ENCODE data around the gene HNRNPK.

Gene HNRNPK

DNA sequence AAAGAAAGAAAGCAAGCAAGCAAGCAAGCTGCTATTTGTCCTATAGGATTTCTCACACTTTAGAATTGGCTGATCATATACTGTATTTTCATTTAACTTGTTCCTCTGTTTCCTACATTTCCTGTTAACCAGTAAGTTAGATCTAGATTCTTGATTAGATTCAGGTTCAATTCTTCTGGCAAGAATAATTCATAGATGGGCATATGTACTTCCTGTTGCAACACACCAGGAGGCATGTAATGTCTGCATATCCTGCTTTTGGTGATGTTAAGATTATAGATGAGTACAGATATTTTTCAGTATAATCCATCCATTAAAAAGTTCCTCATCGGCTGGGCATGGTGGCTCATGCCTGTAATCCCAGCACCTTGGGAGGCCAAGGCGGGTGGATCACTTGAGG is 48.0 kb downstream of the HNRNPK start:
- no peak for ATAC-seq (ENCODE audit: low read depth)
- no peak for DNase-seq (ENCODE audit: low spot score)
- Histone ChIP-seq H3K9me3 (ENCODE audit: severe bottlenecking) (no peaks in the 10 kb centered on the region), H3K27ac (ENCODE audit: poor library complexity, severe bottlenecking) (peak overlapping the region; percentile 88), H3K36me3 (ENCODE audit: low read depth) (no peaks in the 10 kb centered on the region), H3K4me1 (ENCODE audit: insufficient read depth, poor library complexity, severe bottlenecking) (peaks cover 40% of the 10 kb centered on the region), H3K4me3 (ENCODE audit: severe bottlenecking) (no peak overlapping the region), H3K27me3 (ENCODE audit: insufficient read depth, poor library complexity, severe bottlenecking) (no peaks in the 10 kb centered on the region)
- TF ChIP-seq, protein P1, sequence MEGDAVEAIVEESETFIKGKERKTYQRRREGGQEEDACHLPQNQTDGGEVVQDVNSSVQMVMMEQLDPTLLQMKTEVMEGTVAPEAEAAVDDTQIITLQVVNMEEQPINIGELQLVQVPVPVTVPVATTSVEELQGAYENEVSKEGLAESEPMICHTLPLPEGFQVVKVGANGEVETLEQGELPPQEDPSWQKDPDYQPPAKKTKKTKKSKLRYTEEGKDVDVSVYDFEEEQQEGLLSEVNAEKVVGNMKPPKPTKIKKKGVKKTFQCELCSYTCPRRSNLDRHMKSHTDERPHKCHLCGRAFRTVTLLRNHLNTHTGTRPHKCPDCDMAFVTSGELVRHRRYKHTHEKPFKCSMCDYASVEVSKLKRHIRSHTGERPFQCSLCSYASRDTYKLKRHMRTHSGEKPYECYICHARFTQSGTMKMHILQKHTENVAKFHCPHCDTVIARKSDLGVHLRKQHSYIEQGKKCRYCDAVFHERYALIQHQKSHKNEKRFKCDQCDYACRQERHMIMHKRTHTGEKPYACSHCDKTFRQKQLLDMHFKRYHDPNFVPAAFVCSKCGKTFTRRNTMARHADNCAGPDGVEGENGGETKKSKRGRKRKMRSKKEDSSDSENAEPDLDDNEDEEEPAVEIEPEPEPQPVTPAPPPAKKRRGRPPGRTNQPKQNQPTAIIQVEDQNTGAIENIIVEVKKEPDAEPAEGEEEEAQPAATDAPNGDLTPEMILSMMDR (IDR thresholded peaks at IDR 0.05; ENCODE audit: poor library complexity, severe bottlenecking): no peak

DNA sequence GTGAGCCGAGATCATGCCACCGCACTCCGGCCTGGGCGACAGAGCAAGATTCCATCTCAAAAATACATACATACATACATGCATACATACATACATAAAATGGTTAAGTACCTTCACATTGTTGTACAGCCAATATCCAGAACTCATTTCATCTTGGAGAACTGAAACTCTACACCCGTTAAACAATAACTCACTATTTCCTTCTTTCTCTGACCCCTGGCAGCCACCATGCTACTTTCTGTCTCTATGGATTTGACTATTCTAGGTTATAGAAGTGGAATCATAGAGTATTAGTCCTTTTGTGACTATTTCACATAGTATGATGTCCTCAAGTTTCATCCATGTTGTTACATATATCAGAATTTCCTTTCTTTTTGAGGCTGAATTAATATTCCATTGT is 49.1 kb downstream of the HNRNPK start:
- Histone ChIP-seq H3K4me1 (ENCODE audit: insufficient read depth, poor library complexity, severe bottlenecking) (peaks cover 37% of the 10 kb centered on the region), H3K27ac (ENCODE audit: poor library complexity, severe bottlenecking) (no peak overlapping the region), H3K4me3 (ENCODE audit: severe bottlenecking) (no peak overlapping the region), H3K9me3 (ENCODE audit: severe bottlenecking) (no peaks in the 10 kb centered on the region), H3K27me3 (ENCODE audit: insufficient read depth, poor library complexity, severe bottlenecking) (no peaks in the 10 kb centered on the region), H3K36me3 (ENCODE audit: low read depth) (no peaks in the 10 kb centered on the region)
- ATAC-seq (ENCODE audit: low read depth): no peak
- no peak for DNase-seq (ENCODE audit: low spot score)
- TF ChIP-seq, protein P1 (IDR thresholded peaks at IDR 0.05; ENCODE audit: poor library complexity, severe bottlenecking): no peak

DNA sequence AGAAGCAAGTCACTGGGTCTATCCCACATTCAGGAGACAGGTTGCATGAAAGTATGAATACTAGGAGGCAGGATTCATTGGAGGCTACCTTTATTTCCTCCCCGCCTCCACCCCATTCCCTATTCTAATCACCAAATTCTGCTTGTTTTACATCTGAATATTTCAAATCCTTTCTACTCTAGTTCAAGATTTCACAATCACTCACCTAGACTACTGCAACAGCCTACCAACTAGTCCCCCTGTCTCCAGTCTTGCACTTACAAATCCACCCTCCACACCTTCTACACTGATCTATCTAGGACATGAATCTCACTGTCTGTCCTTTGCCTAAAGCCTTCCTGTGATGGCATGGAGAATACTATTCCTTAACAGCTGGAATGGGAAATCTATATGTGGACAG is 52.4 kb downstream of the HNRNPK start:
- Histone ChIP-seq H3K27ac (ENCODE audit: poor library complexity, severe bottlenecking) (no peak overlapping the region), H3K4me3 (ENCODE audit: severe bottlenecking) (no peak overlapping the region), H3K36me3 (ENCODE audit: low read depth) (no peaks in the 10 kb centered on the region), H3K9me3 (ENCODE audit: severe bottlenecking) (no peaks in the 10 kb centered on the region), H3K4me1 (ENCODE audit: insufficient read depth, poor library complexity, severe bottlenecking) (peaks cover 12% of the 10 kb centered on the region), H3K27me3 (ENCODE audit: insufficient read depth, poor library complexity, severe bottlenecking) (no peaks in the 10 kb centered on the region)
- ATAC-seq (ENCODE audit: low read depth) (no peak), DNase-seq (ENCODE audit: low spot score) (no peak)
- TF ChIP-seq, protein P1 (IDR thresholded peaks at IDR 0.05; ENCODE audit: poor library complexity, severe bottlenecking): no peak

DNA sequence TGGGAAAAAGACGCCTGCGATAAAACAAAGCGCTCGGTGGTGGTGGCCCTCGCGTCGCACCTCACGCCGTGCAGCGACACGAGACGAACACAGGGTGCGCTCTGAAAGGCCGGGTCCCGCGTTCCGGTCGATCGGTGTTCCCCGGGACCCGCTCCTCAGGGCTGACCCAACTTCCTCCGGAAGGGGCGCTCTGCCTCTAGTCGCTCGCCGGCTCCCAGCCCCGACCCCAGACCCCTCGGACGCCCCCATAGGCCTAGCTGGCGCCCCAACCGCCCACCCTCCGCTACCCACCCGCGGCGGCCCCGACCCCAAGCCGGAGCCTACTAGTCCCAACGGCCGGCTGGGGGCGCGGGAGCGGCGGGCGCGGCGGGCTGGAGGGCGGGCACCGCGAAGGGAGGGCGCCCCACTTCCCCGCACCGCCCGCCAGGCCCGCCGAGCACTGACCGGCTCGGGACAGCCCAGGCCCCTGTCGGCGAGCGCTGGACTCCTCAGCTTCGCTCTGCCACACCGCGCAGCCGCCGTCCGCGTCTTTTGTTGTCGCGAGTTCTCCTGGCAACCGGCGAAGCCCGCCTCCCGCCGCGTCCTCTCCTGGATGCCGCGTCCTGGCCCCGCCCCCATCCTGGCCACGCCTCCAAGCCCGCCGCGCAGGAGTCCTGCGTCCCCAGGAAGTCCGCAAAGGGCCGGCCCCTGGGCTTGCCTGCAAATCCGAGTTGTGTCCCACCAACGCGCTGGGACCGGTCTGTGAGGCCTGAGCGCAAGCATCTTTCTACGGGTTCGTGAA is 58.9 kb downstream of the HNRNPK start, which contains the start of gene KIF27:
KIF27 (minus strand) TSS at position 506 of the 781 bp plus-strand sequence. CDS start 5,841 bp downstream, outside the sequence.
- Histone ChIP-seq H3K36me3 (ENCODE audit: low read depth) (peaks cover 5% of the 10 kb centered on the region; the same call in 1 of the 2 replicates), H3K27me3 (ENCODE audit: insufficient read depth, poor library complexity, severe bottlenecking) (no peaks in the 10 kb centered on the region), H3K27ac (ENCODE audit: poor library complexity, severe bottlenecking) (peak within 1 kb of the TSS; percentile 87), H3K9me3 (ENCODE audit: severe bottlenecking) (no peaks in the 10 kb centered on the region), H3K4me3 (ENCODE audit: severe bottlenecking) (peak within 1 kb of the TSS; percentile 67), H3K4me1 (ENCODE audit: insufficient read depth, poor library complexity, severe bottlenecking) (peaks cover 8% of the 10 kb centered on the region)
- ATAC-seq (ENCODE audit: low read depth) (peak; percentile 93), DNase-seq (ENCODE audit: low spot score) (peak; percentile 97)
- TF ChIP-seq, protein P1 (IDR thresholded peaks at IDR 0.05; ENCODE audit: poor library complexity, severe bottlenecking): peak; percentile 81

DNA sequence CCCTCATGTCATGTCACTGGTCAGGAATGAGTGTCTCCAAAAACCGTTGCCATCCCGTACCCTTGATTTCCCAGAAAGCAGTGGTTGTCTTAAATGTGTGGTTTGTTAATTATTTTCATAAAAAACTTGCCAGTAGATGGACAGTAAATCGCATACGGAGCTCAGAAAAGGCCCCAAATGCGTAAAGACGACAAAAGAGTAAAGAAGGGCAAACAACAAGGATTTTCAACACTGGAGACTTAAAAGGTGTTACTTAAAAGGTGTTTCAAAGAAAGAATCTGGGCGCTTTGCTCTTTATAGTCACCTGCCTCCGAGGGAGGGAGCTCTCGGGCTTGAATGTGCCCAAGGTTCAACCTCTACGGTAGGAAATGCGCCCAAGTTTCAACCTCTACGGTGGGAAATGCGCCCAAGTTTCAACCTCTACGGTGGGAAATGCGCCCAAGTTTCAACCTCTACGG is 59.5 kb downstream of the HNRNPK start:
- Histone ChIP-seq H3K4me1 (ENCODE audit: insufficient read depth, poor library complexity, severe bottlenecking) (peaks cover 8% of the 10 kb centered on the region), H3K27ac (ENCODE audit: poor library complexity, severe bottlenecking) (peak overlapping the region; percentile 87), H3K4me3 (ENCODE audit: severe bottlenecking) (peak overlapping the region; percentile 67), H3K27me3 (ENCODE audit: insufficient read depth, poor library complexity, severe bottlenecking) (no peaks in the 10 kb centered on the region), H3K36me3 (ENCODE audit: low read depth) (peaks cover 5% of the 10 kb centered on the region; the same call in 1 of the 2 replicates), H3K9me3 (ENCODE audit: severe bottlenecking) (no peaks in the 10 kb centered on the region)
- ATAC-seq (ENCODE audit: low read depth) (peak; percentile 30), DNase-seq (ENCODE audit: low spot score) (no peak)
- TF ChIP-seq, protein P1 (IDR thresholded peaks at IDR 0.05; ENCODE audit: poor library complexity, severe bottlenecking): no peak
